Activated CD8-positive, alpha-beta memory T cell treated with anti-CD3 and anti-CD28 coated beads, Interleukin-2, amount 10 ng/mL, durations not matched to agents 7 days and 5 days (primary cell): ENCODE results near the gene GRIN1. TPM values are rescaled to one million over a fixed set of nuclear protein-coding genes. Genes with fewer than 3 reads are reported as not detected.

Experiments
- ATAC-seq: fragments of 150-1000 bp; cut with Tn5 transposase; one replicate; pipeline ENCODE4 v1.10.0; 2021; ENCODE audit warnings: moderate library complexity
- CTCF ChIA-PET: fragments of 350-600 bp; sonication (Branson Sonifier 250); formaldehyde crosslinking; loops from one replicate; lab custom pipeline; 2021; ENCODE audit warnings: antibody characterized with exemption; lab: Charles Lee
- DNase-seq: peaks from one replicate; pipeline ENCODE4 v3.0.0-alpha.2; 2020
- H3K27ac Mint-ChIP-seq: one replicate; pipeline ENCODE4 v1.8.0; 2021; ENCODE audit warnings: mild to moderate bottlenecking, mixed read lengths
- H3K27me3 Mint-ChIP-seq: one replicate; pipeline ENCODE4 v1.8.0; 2021; ENCODE audit warnings: mixed read lengths
- H3K36me3 Mint-ChIP-seq: one replicate; pipeline ENCODE4 v1.8.0; 2021; ENCODE audit warnings: mild to moderate bottlenecking, mixed read lengths
- H3K4me1 Mint-ChIP-seq: one replicate; pipeline ENCODE4 v1.8.0; 2021; ENCODE audit warnings: mixed read lengths
- H3K4me3 Mint-ChIP-seq: one replicate; pipeline ENCODE4 v1.8.0; 2021; ENCODE audit warnings: mild to moderate bottlenecking, moderate library complexity, mixed read lengths
- H3K9me3 Mint-ChIP-seq: one replicate; pipeline ENCODE4 v1.8.0; 2022; ENCODE audit warnings: low read depth, mixed read lengths
- total RNA-seq, 2 experiments: library from RNA; stranded (reverse); gene quantifications; one replicate each; pipeline ENCODE4 v1.2.3, GENCODE V29; 2021

GRIN1 gene
- total RNA-seq, 2 experiments from 2014 or later = not detected

DNA sequence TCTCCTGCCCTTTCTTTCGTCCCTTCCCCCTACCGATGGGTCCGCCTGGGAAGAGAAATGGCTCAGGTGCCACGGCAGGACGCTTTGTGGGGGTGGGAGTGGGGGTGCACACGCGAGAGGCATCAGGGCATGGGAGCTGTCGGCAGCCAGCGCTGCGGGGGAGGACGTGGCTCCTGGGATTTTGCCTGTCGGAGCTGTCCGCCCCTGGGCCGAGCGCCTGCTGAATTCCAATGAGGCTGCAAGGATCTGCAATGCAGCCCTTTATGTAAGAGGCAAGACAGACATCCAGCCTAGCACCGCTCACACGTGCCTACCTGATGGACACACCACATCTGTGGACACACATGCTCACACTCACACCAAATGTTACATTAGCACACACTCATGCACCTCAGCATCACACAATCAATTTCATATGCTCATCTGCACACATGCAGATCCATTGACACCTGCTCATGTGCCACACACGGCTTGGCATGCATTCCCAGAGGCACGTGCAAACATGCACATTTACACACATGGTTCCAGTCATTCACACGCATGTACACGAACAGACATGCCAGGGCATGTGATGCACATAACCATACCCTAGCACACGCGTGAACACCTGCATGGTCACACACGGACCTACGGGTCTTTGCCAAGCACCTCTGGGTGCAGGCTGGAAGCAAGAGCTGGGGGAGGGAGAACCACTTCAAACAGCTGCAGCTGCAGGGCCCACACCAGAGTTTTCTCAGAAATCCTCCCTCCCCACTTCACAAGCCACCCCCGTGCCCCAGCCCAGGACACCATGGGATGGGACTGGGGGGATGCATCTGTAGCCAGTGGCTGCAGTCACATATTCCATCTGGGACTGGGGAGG lies 1.4 kb downstream of the GRIN1 start:
- H3K9me3 Mint-ChIP-seq = no peaks in the 10 kb centered on the region
- H3K4me3 Mint-ChIP-seq = no peak overlapping the region
- ATAC-seq (no peak), DNase-seq (no peak)
- peaks cover 57% of the 10 kb centered on the region for H3K27me3 Mint-ChIP-seq
- peaks cover 4% of the 10 kb centered on the region for H3K4me1 Mint-ChIP-seq
- H3K27ac Mint-ChIP-seq = no peak overlapping the region
- CTCF ChIA-PET = interaction anchor here (1.5 to 1.6 kb wide), 2 partner anchors 9 to 86 kb away, joined by 4 read pairs; partner anchors contain the start of gene RNF224
- H3K36me3 Mint-ChIP-seq = no peaks in the 10 kb centered on the region

DNA sequence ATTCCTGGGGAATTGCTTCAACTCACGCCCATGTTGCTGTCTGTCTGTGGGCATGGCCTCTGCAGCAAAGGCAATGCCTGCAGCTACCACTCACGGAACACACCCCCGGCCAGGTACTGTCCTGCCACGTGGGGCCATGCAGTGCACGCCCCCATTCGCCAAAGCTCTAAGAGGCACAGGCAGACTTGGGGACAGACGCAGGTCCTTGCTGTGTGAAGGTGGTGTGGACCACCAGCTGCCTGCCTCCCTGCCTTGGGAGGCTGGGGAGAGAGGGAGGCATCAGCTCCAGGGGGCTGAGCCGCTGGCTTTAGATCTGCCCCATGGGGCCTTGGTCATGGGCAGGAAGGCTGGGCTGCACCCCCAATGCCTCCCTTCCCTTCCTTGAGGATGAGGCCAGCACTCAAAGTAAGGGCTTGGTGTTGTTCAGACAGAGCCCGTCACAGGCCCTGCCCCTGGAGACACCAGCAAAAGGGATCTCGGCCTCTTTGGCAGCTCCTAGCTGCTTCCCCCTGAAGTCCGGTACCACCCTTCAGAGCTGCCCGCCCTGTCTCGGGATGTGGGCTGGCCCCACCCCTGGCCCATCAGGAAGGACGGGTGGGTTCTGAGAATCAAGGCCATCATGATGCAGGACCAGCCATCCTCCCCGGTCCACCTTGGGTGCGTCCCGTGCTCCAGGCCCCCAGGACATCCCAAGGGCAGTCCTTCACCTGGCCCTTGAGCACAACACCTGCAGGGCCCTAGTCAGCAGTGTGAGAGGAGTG lies 2.3 kb downstream of the GRIN1 start:
- Mint-ChIP-seq H3K27ac (no peak overlapping the region), H3K4me1 (peaks cover 4% of the 10 kb centered on the region), H3K9me3 (no peaks in the 10 kb centered on the region), H3K27me3 (peaks cover 53% of the 10 kb centered on the region), H3K4me3 (no peak overlapping the region), H3K36me3 (no peaks in the 10 kb centered on the region)
- no peak for ATAC-seq
- CTCF ChIA-PET = interaction anchor here (1.5 kb wide), 1 partner anchor 10 kb away, joined by 4 read pairs; no protein-coding TSS in a partner anchor
- DNase-seq = no peak

DNA sequence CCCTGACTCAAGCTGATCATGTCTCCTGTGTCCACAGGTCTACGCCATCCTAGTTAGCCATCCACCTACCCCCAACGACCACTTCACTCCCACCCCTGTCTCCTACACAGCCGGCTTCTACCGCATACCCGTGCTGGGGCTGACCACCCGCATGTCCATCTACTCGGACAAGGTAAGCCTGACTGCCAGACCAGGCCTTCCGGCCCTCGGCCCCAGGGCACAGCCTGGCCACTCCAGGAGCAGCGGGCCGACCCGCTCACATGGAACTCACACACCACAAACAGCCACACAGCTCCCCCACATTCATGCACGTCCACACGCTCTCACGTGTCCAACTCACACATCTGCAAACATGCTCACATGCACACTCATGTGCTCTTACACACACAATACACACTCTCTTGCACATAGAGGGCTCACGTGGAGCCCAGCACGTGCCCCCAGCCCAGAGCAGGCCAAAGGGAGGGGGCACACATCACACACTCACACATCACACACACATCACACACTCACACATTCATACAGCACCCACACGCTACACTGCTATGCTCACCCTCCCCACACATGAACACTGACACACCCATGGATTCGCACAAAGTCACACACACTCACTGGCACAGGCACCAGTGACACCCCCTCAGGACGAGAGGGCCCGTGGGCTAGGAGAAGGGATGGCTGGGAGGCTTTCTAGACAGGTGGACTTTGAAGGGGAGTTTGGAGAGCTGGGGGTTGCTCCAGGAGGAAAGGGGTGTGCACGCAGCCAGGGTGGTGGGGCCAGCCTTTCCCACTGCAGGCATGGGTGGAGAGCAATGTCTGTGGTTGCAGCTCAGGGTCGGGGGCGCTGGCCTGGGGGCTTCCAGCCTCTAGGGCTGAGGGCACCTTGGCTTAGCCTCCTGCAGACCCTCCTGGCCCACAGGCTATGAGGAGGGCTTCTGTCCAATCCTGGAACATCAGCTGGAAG lies 3.3 kb downstream of the GRIN1 start:
- DNase-seq (no peak), ATAC-seq (no peak)
- CTCF ChIA-PET = no interaction called here
- Mint-ChIP-seq H3K27me3 (peaks cover 43% of the 10 kb centered on the region), H3K9me3 (no peaks in the 10 kb centered on the region), H3K36me3 (no peaks in the 10 kb centered on the region), H3K4me3 (no peak overlapping the region), H3K4me1 (peaks cover 4% of the 10 kb centered on the region), H3K27ac (no peak overlapping the region)

DNA sequence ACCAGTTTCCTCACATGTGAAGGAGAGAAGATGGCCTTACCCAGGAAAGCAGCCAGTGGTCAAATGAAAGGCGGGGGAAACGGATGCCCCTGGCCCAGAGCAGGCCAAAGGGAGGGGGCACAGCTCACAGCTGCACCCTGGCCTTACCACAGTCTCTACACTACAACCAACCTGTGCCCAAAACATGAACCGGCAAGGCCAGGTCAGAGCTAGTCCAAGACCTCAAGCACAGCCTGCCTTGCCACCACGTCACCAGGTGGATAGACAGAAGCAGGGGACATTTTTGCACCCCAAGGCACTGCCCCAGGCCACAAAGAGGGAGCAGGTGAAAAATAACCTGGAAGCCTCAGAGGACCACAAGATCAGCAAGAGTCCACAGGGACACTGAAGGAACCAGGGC lies 4.5 kb downstream of the GRIN1 start:
- Mint-ChIP-seq H3K27me3 (peaks cover 32% of the 10 kb centered on the region), H3K27ac (no peak overlapping the region), H3K36me3 (no peaks in the 10 kb centered on the region), H3K4me1 (peaks cover 2% of the 10 kb centered on the region), H3K4me3 (no peak overlapping the region), H3K9me3 (no peaks in the 10 kb centered on the region)
- CTCF ChIA-PET = no interaction called here
- no peak for ATAC-seq
- DNase-seq = no peak

DNA sequence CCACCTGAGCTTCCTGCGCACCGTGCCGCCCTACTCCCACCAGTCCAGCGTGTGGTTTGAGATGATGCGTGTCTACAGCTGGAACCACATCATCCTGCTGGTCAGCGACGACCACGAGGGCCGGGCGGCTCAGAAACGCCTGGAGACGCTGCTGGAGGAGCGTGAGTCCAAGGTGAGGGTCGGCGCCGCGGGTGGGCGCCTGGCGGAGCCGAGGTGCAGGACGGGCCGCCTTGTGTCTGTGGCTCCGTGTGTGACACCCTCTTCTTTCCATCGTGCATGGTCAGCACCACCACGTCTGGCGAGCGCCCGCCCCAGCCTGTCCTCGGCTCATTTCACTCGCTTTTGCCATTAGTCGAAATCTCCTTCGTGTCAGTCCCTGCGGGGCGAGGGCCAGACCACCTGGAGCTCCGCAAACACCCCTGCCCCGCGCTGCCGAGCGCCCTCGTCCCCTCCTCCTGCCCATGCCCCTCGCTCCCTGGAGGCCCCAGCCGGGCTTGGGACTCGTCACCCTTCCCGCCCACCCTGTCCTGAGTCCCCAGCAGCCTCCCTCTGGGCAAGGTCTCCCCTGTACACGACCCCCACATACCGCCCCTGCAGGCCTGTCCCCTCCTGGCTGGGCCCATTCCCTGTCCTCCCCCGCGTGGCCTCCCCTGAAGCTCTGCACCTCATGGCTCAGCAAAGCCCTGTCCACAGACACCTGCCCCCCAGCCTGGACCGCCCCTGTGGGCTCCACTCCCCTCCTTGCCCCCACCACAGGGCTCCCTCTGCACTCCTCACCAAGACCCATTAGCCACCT lies 7.0 kb downstream of the GRIN1 start:
- Mint-ChIP-seq H3K9me3 (no peaks in the 10 kb centered on the region), H3K27me3 (peaks cover 13% of the 10 kb centered on the region), H3K4me1 (no peaks in the 10 kb centered on the region), H3K4me3 (no peak overlapping the region), H3K27ac (no peak overlapping the region), H3K36me3 (no peaks in the 10 kb centered on the region)
- CTCF ChIA-PET = interaction anchor here (1.0 kb wide), 1 partner anchor 12 kb away, joined by 3 read pairs; no protein-coding TSS in a partner anchor
- ATAC-seq (no peak), DNase-seq (no peak)

DNA sequence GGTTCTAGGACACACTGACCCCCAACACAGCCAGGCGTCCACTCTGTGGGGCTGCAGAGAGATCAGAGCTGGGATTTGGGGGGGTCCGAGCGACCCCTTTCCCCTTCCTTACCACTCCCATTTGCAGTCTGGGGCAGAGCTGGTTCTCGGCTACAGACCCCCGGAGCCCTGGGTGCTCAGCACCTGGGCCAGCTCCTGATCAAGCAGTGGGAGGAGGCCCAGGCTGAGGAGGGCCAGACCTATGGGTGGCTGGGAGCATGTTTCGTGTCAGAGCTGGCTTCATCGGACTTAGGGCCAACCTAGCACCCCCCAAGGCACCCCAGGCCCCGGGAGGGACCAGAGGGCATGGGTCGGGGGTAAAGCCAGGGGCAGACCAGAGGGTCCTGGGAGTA lies 7.6 kb downstream of the GRIN1 start:
- no peak for DNase-seq
- peaks cover 7% of the 10 kb centered on the region for H3K27me3 Mint-ChIP-seq
- no peak for ATAC-seq
- CTCF ChIA-PET = interaction anchor here (1.0 kb wide), 1 partner anchor 11 kb away, joined by 3 read pairs; no protein-coding TSS in a partner anchor
- H3K4me3 Mint-ChIP-seq = no peak overlapping the region
- H3K4me1 Mint-ChIP-seq = no peaks in the 10 kb centered on the region
- H3K27ac Mint-ChIP-seq = no peak overlapping the region
- no peaks in the 10 kb centered on the region for H3K36me3 Mint-ChIP-seq
- no peaks in the 10 kb centered on the region for H3K9me3 Mint-ChIP-seq

DNA sequence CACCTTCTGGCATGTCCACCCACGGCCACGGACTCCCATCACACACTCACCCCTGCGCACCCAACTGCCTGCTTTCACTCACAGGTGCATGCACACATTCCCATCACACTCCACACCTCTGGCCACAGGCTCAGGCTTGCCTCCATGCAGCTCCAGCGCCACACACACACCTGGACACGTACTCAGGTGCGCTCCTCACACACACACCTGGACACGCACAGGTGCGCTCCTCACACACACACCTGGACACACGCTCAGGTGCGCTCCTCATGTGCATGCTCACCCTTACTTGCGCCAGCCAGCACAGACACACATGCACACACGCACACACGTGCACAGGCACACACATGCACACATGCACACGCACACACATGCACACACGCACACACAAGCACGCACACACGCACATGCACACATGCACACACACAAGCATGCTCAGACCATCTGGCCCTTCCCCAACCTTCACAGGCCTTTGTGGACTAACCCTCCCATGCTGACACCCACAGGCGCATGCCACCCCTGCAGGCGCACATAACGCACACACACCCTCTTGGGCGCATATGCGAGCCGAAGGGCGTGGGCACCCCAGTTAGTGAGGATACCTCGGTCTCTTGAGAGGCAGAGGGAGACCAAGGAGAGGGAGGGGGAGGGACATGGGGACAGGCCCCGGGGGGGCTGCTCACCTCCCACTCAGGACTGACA lies 8.3 kb downstream of the GRIN1 start:
- Mint-ChIP-seq H3K4me3 (no peak overlapping the region), H3K36me3 (no peaks in the 10 kb centered on the region), H3K27ac (no peak overlapping the region), H3K9me3 (no peaks in the 10 kb centered on the region), H3K27me3 (peaks cover 3% of the 10 kb centered on the region), H3K4me1 (no peaks in the 10 kb centered on the region)
- DNase-seq (no peak), ATAC-seq (no peak)
- CTCF ChIA-PET = no interaction called here

DNA sequence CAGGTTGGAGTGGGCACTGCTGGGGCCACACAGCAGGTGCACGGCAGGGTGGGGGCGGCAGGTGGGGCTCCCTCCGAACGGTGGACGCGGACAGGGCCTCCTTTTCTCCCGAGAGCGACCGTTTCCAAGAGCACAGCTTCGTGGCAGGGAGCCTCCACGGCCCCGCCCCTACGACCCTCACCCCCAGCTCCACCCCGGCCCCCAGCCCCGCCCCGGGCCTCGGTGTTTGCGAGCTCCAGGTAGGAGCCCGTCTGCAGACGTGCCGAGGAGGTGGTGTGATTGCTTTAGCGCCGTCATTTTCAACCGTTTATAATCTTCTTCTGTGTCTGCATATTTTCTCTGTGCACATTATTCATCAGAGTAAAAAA lies 8.8 kb downstream of the GRIN1 start:
- Mint-ChIP-seq H3K27me3 (no peaks in the 10 kb centered on the region), H3K4me1 (no peaks in the 10 kb centered on the region), H3K9me3 (no peaks in the 10 kb centered on the region), H3K4me3 (no peak overlapping the region), H3K36me3 (no peaks in the 10 kb centered on the region), H3K27ac (no peak overlapping the region)
- DNase-seq = no peak
- CTCF ChIA-PET = no interaction called here
- no peak for ATAC-seq

DNA sequence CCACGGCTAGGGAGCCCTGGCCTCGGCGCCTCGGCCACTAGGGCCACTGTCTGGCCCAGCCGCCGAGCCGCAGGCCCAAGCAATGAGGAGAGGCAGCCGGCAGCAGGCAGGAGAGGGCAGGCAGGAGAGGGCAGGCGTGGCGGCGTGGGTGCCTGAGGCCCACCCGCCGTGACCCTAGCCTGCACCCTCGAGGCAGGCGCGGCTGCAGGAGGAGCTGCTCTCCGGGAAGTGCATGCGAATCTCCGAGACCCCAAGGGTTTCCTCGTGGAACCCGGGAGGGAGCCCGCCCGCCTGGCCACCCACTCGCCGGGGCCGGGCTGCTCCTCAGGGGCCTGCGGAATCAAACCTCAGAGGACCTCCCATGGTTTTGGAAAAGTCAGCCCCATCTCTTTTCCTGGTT lies 9.3 kb downstream of the GRIN1 start:
- H3K9me3 Mint-ChIP-seq = no peaks in the 10 kb centered on the region
- CTCF ChIA-PET = no interaction called here
- no peaks in the 10 kb centered on the region for H3K36me3 Mint-ChIP-seq

DNA sequence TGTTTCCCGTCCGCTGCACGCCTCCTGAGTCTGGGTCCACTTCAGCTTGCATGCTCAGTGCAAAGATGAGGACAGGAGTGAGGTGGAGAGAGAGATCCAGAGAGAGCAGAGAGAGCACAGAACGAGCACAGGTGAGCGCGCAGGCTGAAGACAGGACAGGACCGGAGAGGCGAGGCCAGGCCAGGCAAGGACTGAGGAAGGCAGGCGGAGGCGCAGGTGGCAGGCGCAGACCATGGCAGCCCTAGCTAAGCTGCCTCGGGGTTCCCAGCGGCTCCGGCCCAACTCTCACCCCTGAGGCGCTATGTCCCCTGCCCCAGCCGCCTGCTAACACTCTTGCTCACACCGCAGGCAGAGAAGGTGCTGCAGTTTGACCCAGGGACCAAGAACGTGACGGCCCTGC lies 9.7 kb downstream of the GRIN1 start:
- H3K4me3 Mint-ChIP-seq = no peak overlapping the region

More for the DNA sequence above, 9.3 kb downstream of the GRIN1 start:
- DNase-seq (no peak), ATAC-seq (no peak)
- no peaks in the 10 kb centered on the region for H3K27me3 Mint-ChIP-seq
- H3K4me1 Mint-ChIP-seq = no peaks in the 10 kb centered on the region
- no peak overlapping the region for H3K4me3 Mint-ChIP-seq
- no peak overlapping the region for H3K27ac Mint-ChIP-seq

DNA sequence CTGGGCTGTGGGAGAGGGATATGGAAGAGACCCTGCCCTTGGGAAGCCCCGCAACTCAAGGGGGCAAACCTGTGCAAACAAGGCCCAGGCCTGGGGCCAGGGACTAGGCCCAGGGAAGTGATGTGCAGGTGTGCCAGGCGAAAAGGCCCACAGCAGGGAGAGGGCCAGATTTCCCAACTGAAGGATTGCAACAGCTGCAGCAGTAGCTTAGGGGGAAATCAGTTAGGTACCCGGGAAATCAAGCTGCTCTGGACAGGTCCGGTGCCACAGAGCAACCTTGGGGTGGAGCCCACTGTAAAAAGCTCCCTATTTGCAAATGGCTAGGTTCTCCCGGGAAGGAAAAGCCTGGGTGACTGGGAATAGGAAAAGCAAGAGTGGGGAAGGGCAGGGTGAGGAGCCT lies 10.4 kb downstream of the GRIN1 start:
- Mint-ChIP-seq H3K27ac (no peak overlapping the region), H3K4me3 (no peak overlapping the region), H3K9me3 (no peaks in the 10 kb centered on the region), H3K36me3 (no peaks in the 10 kb centered on the region), H3K27me3 (no peaks in the 10 kb centered on the region), H3K4me1 (no peaks in the 10 kb centered on the region)
- DNase-seq (no peak), ATAC-seq (no peak)
- CTCF ChIA-PET = interaction anchor here (1.0 kb wide), 1 partner anchor 26 kb away, joined by 3 read pairs; no protein-coding TSS in a partner anchor

More for the DNA sequence above, 9.7 kb downstream of the GRIN1 start:
- Mint-ChIP-seq H3K9me3 (no peaks in the 10 kb centered on the region), H3K27ac (no peak overlapping the region), H3K27me3 (no peaks in the 10 kb centered on the region), H3K4me1 (no peaks in the 10 kb centered on the region), H3K36me3 (no peaks in the 10 kb centered on the region)
- ATAC-seq (no peak), DNase-seq (no peak)
- CTCF ChIA-PET = no interaction called here
